ENCODE results near the gene PRKG1. TPM values are rescaled to one million over a fixed set of nuclear protein-coding genes. Genes with fewer than 3 reads are reported as not detected.

Gene PRKG1
- total RNA-seq, 1 experiment from 2014 or later, result 0.09 TPM

DNA sequence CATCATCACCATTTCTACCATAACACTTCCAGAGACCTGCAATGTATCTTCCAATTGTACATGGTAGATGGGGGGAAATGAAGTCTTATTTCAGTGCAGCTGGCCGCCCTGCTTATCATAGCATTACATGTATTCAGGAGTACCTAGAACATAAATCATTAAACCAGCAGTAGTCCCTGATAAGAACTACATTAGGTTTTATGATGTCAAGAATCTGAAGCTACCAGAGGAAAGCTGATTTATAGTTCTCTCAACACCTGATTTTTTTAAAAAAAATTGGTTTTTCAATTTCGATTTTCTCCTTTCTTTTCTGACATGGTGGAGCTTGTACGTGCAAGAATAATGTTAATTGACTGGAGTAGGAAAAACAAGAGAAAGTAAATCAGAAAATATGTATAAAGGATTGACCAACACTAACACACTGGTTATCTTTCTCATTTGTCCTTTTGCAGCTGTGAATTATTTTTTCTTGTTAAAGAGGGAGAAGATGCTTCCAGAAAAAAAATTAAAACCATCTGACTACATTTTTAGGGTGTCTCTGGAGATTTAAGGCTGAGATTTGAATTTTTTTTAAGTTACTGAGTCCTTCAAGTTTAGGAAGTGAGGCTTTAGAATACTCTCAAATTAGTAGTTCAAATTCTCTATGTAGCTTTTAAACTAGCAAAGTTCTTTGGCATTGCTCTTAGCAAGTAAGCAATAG, 566.0 kb downstream of the PRKG1 start:
- Mint-ChIP-seq H3K36me3 (ENCODE audit: insufficient read depth, unreplicated experiment) (no peaks in the 10 kb centered on the region), H3K27ac (ENCODE audit: unreplicated experiment) (no peak overlapping the region), H3K4me3 (ENCODE audit: unreplicated experiment) (no peak overlapping the region), H3K9me3 (ENCODE audit: unreplicated experiment) (no peaks in the 10 kb centered on the region), H3K27me3 (ENCODE audit: insufficient read depth, unreplicated experiment) (peaks cover 12% of the 10 kb centered on the region), H3K4me1 (ENCODE audit: low read depth, unreplicated experiment) (no peaks in the 10 kb centered on the region)
- no peak for DNase-seq
- Histone ChIP-seq H3K27me3 (replicated peaks; ENCODE audit: control insufficient read depth, insufficient read depth, low read length) (0 out of 2 replicates have a peak, but pooled peaks cover 1% of the 10 kb centered on the region), H3K4me3 (ENCODE audit: low read depth, low read length) (no peak overlapping the region), H3K9me3 (no peaks in the 10 kb centered on the region), H3K36me3 (ENCODE audit: control insufficient read depth, insufficient read depth, low read length) (no peaks in the 10 kb centered on the region), H3K4me1 (no peaks in the 10 kb centered on the region)
- intact Hi-C loops (cut with micrococcal nuclease; ENCODE audit: unreplicated experiment), result no loop called here
- ChIA-PET CTCF (no interaction called here), POLR2A (no interaction called here)
- TF ChIP-seq, protein P1, sequence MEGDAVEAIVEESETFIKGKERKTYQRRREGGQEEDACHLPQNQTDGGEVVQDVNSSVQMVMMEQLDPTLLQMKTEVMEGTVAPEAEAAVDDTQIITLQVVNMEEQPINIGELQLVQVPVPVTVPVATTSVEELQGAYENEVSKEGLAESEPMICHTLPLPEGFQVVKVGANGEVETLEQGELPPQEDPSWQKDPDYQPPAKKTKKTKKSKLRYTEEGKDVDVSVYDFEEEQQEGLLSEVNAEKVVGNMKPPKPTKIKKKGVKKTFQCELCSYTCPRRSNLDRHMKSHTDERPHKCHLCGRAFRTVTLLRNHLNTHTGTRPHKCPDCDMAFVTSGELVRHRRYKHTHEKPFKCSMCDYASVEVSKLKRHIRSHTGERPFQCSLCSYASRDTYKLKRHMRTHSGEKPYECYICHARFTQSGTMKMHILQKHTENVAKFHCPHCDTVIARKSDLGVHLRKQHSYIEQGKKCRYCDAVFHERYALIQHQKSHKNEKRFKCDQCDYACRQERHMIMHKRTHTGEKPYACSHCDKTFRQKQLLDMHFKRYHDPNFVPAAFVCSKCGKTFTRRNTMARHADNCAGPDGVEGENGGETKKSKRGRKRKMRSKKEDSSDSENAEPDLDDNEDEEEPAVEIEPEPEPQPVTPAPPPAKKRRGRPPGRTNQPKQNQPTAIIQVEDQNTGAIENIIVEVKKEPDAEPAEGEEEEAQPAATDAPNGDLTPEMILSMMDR (IDR thresholded peaks at IDR 0.05; ENCODE audit: insufficient read depth in 1 of 2, low read depth in 1 of 2, low read length in 1 of 2, severe bottlenecking in 1 of 2, unreplicated experiment in 1 of 2), result no peak
- no TSS peak for BruUV-seq (replicated peaks)

DNA sequence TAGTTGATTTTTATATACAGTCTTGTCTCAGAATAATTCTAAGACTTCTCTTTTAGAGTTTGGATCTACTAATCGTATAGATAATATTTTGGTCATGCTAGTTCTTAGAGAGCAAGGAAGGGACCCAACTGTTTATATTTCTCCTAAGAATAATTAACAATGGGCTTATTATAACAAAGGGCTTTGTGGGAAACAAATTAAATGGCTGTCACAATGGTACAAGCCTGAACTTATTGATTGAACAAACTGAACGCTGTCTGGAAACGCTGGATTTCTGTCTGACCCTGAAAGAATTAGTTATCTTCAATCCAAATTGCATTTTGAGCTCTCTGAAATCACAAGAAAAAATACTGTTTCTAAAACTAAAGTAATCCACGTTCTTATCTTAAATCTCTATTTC, 568.3 kb downstream of the PRKG1 start:
- intact Hi-C loops (cut with micrococcal nuclease; ENCODE audit: unreplicated experiment), result no loop called here
- Histone ChIP-seq H3K9me3 (no peaks in the 10 kb centered on the region), H3K4me3 (ENCODE audit: low read depth, low read length) (no peak overlapping the region), H3K36me3 (ENCODE audit: control insufficient read depth, insufficient read depth, low read length) (no peaks in the 10 kb centered on the region), H3K4me1 (no peaks in the 10 kb centered on the region), H3K27me3 (replicated peaks; ENCODE audit: control insufficient read depth, insufficient read depth, low read length) (0 out of 2 replicates have a peak, but pooled peaks cover 1% of the 10 kb centered on the region)
- POLR2A ChIA-PET, result no interaction called here
- Mint-ChIP-seq H3K4me3 (ENCODE audit: unreplicated experiment) (no peak overlapping the region), H3K4me1 (ENCODE audit: low read depth, unreplicated experiment) (no peaks in the 10 kb centered on the region), H3K27ac (ENCODE audit: unreplicated experiment) (no peak overlapping the region), H3K27me3 (ENCODE audit: insufficient read depth, unreplicated experiment) (peaks cover 12% of the 10 kb centered on the region), H3K9me3 (ENCODE audit: unreplicated experiment) (no peaks in the 10 kb centered on the region), H3K36me3 (ENCODE audit: insufficient read depth, unreplicated experiment) (no peaks in the 10 kb centered on the region)
- no peak for DNase-seq
- CTCF ChIA-PET, result no interaction called here
- no TSS peak for BruUV-seq (replicated peaks)
- TF ChIP-seq, protein P1 (IDR thresholded peaks at IDR 0.05; ENCODE audit: insufficient read depth in 1 of 2, low read depth in 1 of 2, low read length in 1 of 2, severe bottlenecking in 1 of 2, unreplicated experiment in 1 of 2), result no peak

DNA sequence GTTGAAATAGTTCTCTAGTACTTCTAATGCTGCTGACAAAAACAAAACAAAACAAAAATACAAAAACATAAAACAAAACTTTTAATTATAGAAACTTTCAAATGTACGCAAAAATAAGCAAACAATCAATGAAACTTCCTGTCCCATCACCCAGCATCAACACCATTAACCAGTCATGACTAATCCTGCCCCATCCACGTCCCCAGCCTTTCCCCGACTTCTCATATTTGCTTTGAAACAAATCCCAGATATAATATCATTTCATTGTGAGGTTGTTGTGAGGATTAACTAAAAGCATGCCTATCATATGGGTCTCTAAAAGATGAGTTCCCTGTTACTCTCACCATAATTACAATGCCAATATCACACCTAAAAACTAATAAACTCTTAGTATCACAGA, 569.4 kb downstream of the PRKG1 start:
- no peak overlapping the region for H3K27ac Mint-ChIP-seq (ENCODE audit: unreplicated experiment)
- DNase-seq, result no peak
- H3K4me3 Mint-ChIP-seq (ENCODE audit: unreplicated experiment), result no peak overlapping the region
- 0 out of 2 replicates have a peak, but pooled peaks cover 1% of the 10 kb centered on the region for H3K27me3 ChIP-seq (replicated peaks; ENCODE audit: control insufficient read depth, insufficient read depth, low read length)
- TF ChIP-seq, protein P1 (IDR thresholded peaks at IDR 0.05; ENCODE audit: insufficient read depth in 1 of 2, low read depth in 1 of 2, low read length in 1 of 2, severe bottlenecking in 1 of 2, unreplicated experiment in 1 of 2), result no peak
- H3K4me1 Mint-ChIP-seq (ENCODE audit: low read depth, unreplicated experiment), result no peaks in the 10 kb centered on the region
- H3K36me3 ChIP-seq (ENCODE audit: control insufficient read depth, insufficient read depth, low read length), result no peaks in the 10 kb centered on the region
- H3K9me3 Mint-ChIP-seq (ENCODE audit: unreplicated experiment), result no peaks in the 10 kb centered on the region
- H3K9me3 ChIP-seq, result no peaks in the 10 kb centered on the region
- ChIA-PET POLR2A (no interaction called here), CTCF (no interaction called here)
- intact Hi-C loops (cut with micrococcal nuclease; ENCODE audit: unreplicated experiment), result no loop called here
- BruUV-seq (replicated peaks), result no TSS peak
- no peaks in the 10 kb centered on the region for H3K4me1 ChIP-seq
- no peak overlapping the region for H3K4me3 ChIP-seq (ENCODE audit: low read depth, low read length)
- peaks cover 12% of the 10 kb centered on the region for H3K27me3 Mint-ChIP-seq (ENCODE audit: insufficient read depth, unreplicated experiment)
- H3K36me3 Mint-ChIP-seq (ENCODE audit: insufficient read depth, unreplicated experiment), result no peaks in the 10 kb centered on the region

All from Caco-2 (cell line).